ENCODE measurements around the gene IGF2BP2.

DNA sequence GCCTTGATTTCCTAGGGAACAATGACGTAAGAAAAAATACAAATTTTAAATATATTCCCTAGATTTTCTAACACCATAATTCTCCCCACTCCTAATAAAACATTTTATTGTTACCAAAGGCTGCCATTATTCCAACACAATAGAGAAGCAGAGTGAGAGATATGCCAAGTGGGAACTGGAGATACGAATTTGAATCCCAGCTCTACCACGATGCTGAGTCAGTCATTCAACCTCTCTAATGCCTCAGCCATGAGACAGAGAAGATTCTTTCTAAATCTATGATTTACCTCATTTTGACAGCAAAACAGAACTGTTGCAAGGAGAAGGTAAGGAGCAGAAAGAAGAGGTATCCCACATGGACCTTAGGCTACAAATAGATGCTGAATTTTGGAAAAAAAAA, 112.5 kb downstream of the IGF2BP2 start:
- TF ChIP-seq EZH2 (IDR thresholded peaks at IDR 0.05; ENCODE audit: borderline replicate concordance) (no peak), EZH2phosphoT487 (IDR thresholded peaks at IDR 0.05; ENCODE audit: low read depth, severe bottlenecking, unreplicated experiment) (no peak)
- TF ChIP-seq, protein P1, sequence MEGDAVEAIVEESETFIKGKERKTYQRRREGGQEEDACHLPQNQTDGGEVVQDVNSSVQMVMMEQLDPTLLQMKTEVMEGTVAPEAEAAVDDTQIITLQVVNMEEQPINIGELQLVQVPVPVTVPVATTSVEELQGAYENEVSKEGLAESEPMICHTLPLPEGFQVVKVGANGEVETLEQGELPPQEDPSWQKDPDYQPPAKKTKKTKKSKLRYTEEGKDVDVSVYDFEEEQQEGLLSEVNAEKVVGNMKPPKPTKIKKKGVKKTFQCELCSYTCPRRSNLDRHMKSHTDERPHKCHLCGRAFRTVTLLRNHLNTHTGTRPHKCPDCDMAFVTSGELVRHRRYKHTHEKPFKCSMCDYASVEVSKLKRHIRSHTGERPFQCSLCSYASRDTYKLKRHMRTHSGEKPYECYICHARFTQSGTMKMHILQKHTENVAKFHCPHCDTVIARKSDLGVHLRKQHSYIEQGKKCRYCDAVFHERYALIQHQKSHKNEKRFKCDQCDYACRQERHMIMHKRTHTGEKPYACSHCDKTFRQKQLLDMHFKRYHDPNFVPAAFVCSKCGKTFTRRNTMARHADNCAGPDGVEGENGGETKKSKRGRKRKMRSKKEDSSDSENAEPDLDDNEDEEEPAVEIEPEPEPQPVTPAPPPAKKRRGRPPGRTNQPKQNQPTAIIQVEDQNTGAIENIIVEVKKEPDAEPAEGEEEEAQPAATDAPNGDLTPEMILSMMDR (IDR thresholded peaks at IDR 0.05; ENCODE audit: poor library complexity), result no peak

All from hepatocyte (in vitro differentiated cells).